Measurements from ENCODE around the gene PCDH10. TPM values are rescaled to one million over a fixed set of nuclear protein-coding genes. Genes with fewer than 3 reads are reported as not detected.

Gene PCDH10
- total RNA-seq, 1 donor from 2014 or later: 0.53 TPM

- no peak overlapping the region for H3K4me3 Mint-ChIP-seq (ENCODE audit: low read depth)
- no peaks in the 10 kb centered on the region for H3K36me3 Mint-ChIP-seq (ENCODE audit: insufficient read depth)
- no peaks in the 10 kb centered on the region for H3K27me3 Mint-ChIP-seq
- peaks cover 2% of the 10 kb centered on the region for H3K4me1 Mint-ChIP-seq (ENCODE audit: low read depth)
- TF ChIP-seq CTCF (IDR thresholded peaks at IDR 0.05; ENCODE audit: unreplicated experiment): no peak
- no peaks in the 10 kb centered on the region for H3K9me3 Mint-ChIP-seq (ENCODE audit: low read depth)
- H3K27ac Mint-ChIP-seq: no peak overlapping the region
- no peak for DNase-seq (ENCODE audit: low spot score, unreplicated experiment)
Observed at GRCh38 chr4:133127500-133127899, 21.6 kb upstream of the PCDH10 start.

GRCh38 chr4:133129237-133129636 lies 19.9 kb upstream of the PCDH10 start:
- Mint-ChIP-seq H3K4me1 (ENCODE audit: low read depth) (peaks cover 2% of the 10 kb centered on the region), H3K4me3 (ENCODE audit: low read depth) (no peak overlapping the region), H3K36me3 (ENCODE audit: insufficient read depth) (no peaks in the 10 kb centered on the region), H3K27me3 (no peaks in the 10 kb centered on the region), H3K27ac (no peak overlapping the region), H3K9me3 (ENCODE audit: low read depth) (no peaks in the 10 kb centered on the region)
- DNase-seq (ENCODE audit: low spot score, unreplicated experiment): no peak
- TF ChIP-seq CTCF (IDR thresholded peaks at IDR 0.05; ENCODE audit: unreplicated experiment): no peak

GRCh38 chr4:133130171-133130570 lies 18.9 kb upstream of the PCDH10 start:
- H3K36me3 Mint-ChIP-seq (ENCODE audit: insufficient read depth): no peaks in the 10 kb centered on the region
- no peak for TF ChIP-seq CTCF (IDR thresholded peaks at IDR 0.05; ENCODE audit: unreplicated experiment)
- no peaks in the 10 kb centered on the region for H3K27me3 Mint-ChIP-seq
- no peaks in the 10 kb centered on the region for H3K9me3 Mint-ChIP-seq (ENCODE audit: low read depth)
- peaks cover 2% of the 10 kb centered on the region for H3K4me1 Mint-ChIP-seq (ENCODE audit: low read depth)
- DNase-seq (ENCODE audit: low spot score, unreplicated experiment): no peak
- H3K27ac Mint-ChIP-seq: no peak overlapping the region
- no peak overlapping the region for H3K4me3 Mint-ChIP-seq (ENCODE audit: low read depth)

DNA sequence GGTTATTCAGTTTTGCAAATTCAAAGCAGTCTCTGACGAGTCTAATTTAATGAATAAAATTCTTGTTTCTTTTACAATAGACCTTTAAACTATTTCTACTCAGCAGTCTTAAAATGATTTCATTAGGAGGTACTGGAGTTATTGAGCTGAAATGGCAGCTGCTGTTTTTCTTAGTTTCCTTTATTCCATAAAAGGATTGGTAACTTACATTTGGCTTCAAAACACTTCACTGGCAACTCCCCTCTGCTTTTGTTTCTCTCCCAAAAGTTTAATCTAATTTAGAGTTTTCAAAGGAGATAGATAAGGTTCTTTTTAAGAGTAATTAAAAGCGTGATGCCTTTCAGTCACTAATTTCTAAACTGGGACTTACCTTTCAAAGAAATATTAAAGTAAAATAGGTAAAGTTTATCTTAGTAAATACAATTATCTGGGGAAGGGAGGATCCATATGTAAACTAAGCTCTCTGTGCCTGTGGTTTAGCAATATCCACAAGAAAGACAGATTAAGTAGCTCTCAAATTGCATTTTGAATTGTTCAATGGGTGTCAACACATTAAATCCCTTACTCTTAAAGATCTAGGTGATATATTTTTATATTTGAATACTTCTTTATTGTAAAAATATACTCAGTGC lies 17.1 kb upstream of the PCDH10 start:
- H3K27me3 Mint-ChIP-seq: no peaks in the 10 kb centered on the region
- H3K4me1 Mint-ChIP-seq (ENCODE audit: low read depth): peaks cover 2% of the 10 kb centered on the region
- TF ChIP-seq CTCF (IDR thresholded peaks at IDR 0.05; ENCODE audit: unreplicated experiment): no peak
- H3K4me3 Mint-ChIP-seq (ENCODE audit: low read depth): no peak overlapping the region
- H3K27ac Mint-ChIP-seq: no peak overlapping the region
- no peaks in the 10 kb centered on the region for H3K36me3 Mint-ChIP-seq (ENCODE audit: insufficient read depth)
- DNase-seq (ENCODE audit: low spot score, unreplicated experiment): no peak
- no peaks in the 10 kb centered on the region for H3K9me3 Mint-ChIP-seq (ENCODE audit: low read depth)

- TF ChIP-seq CTCF (IDR thresholded peaks at IDR 0.05; ENCODE audit: unreplicated experiment): no peak
- Mint-ChIP-seq H3K9me3 (ENCODE audit: low read depth) (no peaks in the 10 kb centered on the region), H3K27me3 (no peaks in the 10 kb centered on the region)
Observed at GRCh38 chr4:133136833-133137232, 12.3 kb upstream of the PCDH10 start.

More at GRCh38 chr4:133136833-133137232, 12.3 kb upstream of the PCDH10 start:
- H3K4me3 Mint-ChIP-seq (ENCODE audit: low read depth): no peak overlapping the region
- no peak overlapping the region for H3K27ac Mint-ChIP-seq
- H3K4me1 Mint-ChIP-seq (ENCODE audit: low read depth): peaks cover 1% of the 10 kb centered on the region
- no peaks in the 10 kb centered on the region for H3K36me3 Mint-ChIP-seq (ENCODE audit: insufficient read depth)
- no peak for DNase-seq (ENCODE audit: low spot score, unreplicated experiment)
